HepG2 (cell line): ENCODE data around the gene ALDH1A2. TPM values are rescaled to one million over a fixed set of nuclear protein-coding genes. Genes with fewer than 3 reads are reported as not detected.

Experiments used
- ATAC-seq: fragments of 200-7000 bp; cut with Tn5 transposase; 3 replicates; pipeline ENCODE4 v1.9.1; 2020; ENCODE audit warnings: mild to moderate bottlenecking, moderate library complexity
- BruUV-seq: library from RNA; stranded (reverse); fragments of 400-500 nt; replicated peaks from 2 replicates; lab custom pipeline; 2021; lab: Mats Ljungman, UMichigan
- CTCF ChIA-PET: fragments of 300-600 bp; formaldehyde crosslinking; extraction: SDS; loops from one replicate; lab custom pipeline; 2021; ENCODE audit warnings: low total read pairs, inconsistent platforms, low intra/inter-chr PET ratio; lab: Yijun Ruan, JAX
- POLR2A ChIA-PET: fragments of 350-600 bp; sonication (Branson Sonifier 250); formaldehyde crosslinking; loops from one replicate; lab custom pipeline; 2020; ENCODE audit warnings: antibody characterized with exemption, inconsistent platforms; lab: Yijun Ruan, JAX
- DNase-seq: peaks from one replicate; pipeline ENCODE4 v3.0.0-alpha.2; 2015; ENCODE audit warnings: low spot score
- FAIRE-seq: peaks from 3 replicates; lab custom pipeline; 2011; peaks lifted over from hg19 to GRCh38; lab: Jason Lieb, UNC
- H2AFZ ChIP-seq: one replicate; pipeline ENCODE4 v1.6.1; 2011; ENCODE audit warnings: low read length, inconsistent platforms
- H3K27ac ChIP-seq: fragments of 300-600 bp; 3 replicates; pipeline ENCODE4 v1.8.0; 2011; ENCODE audit warnings: mixed run types, mild to moderate bottlenecking, mixed read lengths, low read length, inconsistent platforms; ENCODE audit not compliant: insufficient read depth; ENCODE audit errors: extremely low read length
- H3K27me3 ChIP-seq, 2 experiments: fragments of 200-600 bp in 1 of 2; 2 replicates in 1 of 2; 3 replicates in 1 of 2; pipeline versions ENCODE4 v1.6.0 to v1.8.0; 2011; ENCODE audit warnings: low read length in 2 of 2, mild to moderate bottlenecking in 2 of 2, moderate library complexity in 2 of 2, inconsistent platforms in 1 of 2; ENCODE audit not compliant: insufficient read depth in 2 of 2, control insufficient read depth in 1 of 2
- H3K36me3 ChIP-seq, 2 experiments: fragments of 200-600 bp in 1 of 2; replicated peaks in 1 of 2; 2 replicates in 1 of 2; 3 replicates in 1 of 2; pipeline versions ENCODE4 v1.5.1 to v1.8.0; 2011; ENCODE audit warnings: low read length in 2 of 2, inconsistent platforms in 1 of 2; ENCODE audit not compliant: insufficient read depth in 2 of 2, control insufficient read depth in 1 of 2
- H3K4me1 ChIP-seq: 2 replicates; pipeline ENCODE4 v1.5.1; 2012; ENCODE audit warnings: low read length, inconsistent platforms; ENCODE audit not compliant: insufficient read depth
- H3K4me2 ChIP-seq: 2 replicates; pipeline ENCODE4 v1.6.0; 2011; ENCODE audit warnings: low read depth, low read length, inconsistent platforms
- H3K4me3 ChIP-seq, 3 experiments: fragments of 200-600 bp in 1 of 3; sonication (generic), shearing (Covaris generic) in 1 of 3; replicated peaks in 1 of 3; 2 replicates each; pipeline ENCODE4 v1.5.1; 2011 to 2016; ENCODE audit warnings: low read length in 3 of 3, inconsistent platforms in 2 of 3, low read depth in 2 of 3, mild to moderate bottlenecking in 2 of 3, control low read depth in 1 of 3, mixed read lengths in 1 of 3; ENCODE audit not compliant: insufficient read depth in 1 of 3
- H3K79me2 ChIP-seq: one replicate; pipeline ENCODE4 v1.6.1; 2011; ENCODE audit warnings: low read length, inconsistent platforms; ENCODE audit not compliant: insufficient read depth
- H3K9ac ChIP-seq: 2 replicates; pipeline ENCODE4 v1.6.0; 2011; ENCODE audit warnings: mild to moderate bottlenecking, low read depth, low read length, inconsistent platforms; ENCODE audit not compliant: insufficient read depth
- H3K9me3 ChIP-seq: 2 replicates; pipeline ENCODE4 v1.5.1; 2012; ENCODE audit warnings: mild to moderate bottlenecking, low read length
- H4K20me1 ChIP-seq: 2 replicates; pipeline ENCODE4 v1.6.0; 2011; ENCODE audit warnings: inconsistent platforms, mild to moderate bottlenecking, low read length, moderate library complexity; ENCODE audit not compliant: insufficient read depth
- ADNP ChIP-seq: sonication (generic); formaldehyde crosslinking; IDR thresholded peaks from 2 replicates; pipeline ENCODE4 v1.4.0; 2020; ENCODE audit warnings: missing genetic modification reagents
- AHR ChIP-seq: IDR thresholded peaks from 2 replicates; pipeline ENCODE4 v1.6.1; 2018; ENCODE audit warnings: missing genetic modification reagents, missing compliant biosample characterization
- ATF7-NPFF ChIP-seq: sonication (generic); formaldehyde crosslinking; IDR thresholded peaks from 2 replicates; pipeline ENCODE4 v1.8.1; 2023; ENCODE audit warnings: mild to moderate bottlenecking, low read depth, missing genetic modification reagents, moderate library complexity
- BCL6 ChIP-seq: IDR thresholded peaks from 2 replicates; pipeline ENCODE4 v1.6.1; 2016; ENCODE audit warnings: missing genetic modification reagents, missing compliant biosample characterization
- ELF1 ChIP-seq: sonication (generic); formaldehyde crosslinking; IDR thresholded peaks from 2 replicates; pipeline ENCODE4 v1.4.0; 2020; ENCODE audit warnings: missing genetic modification reagents
- GABPA ChIP-seq, 2 experiments: IDR thresholded peaks; 2 replicates each; pipeline ENCODE4 v1.6.1; 2011 to 2016; ENCODE audit warnings: low read depth in 2 of 2, low read length in 1 of 2, missing biosample characterization in 1 of 2, missing genetic modification characterization in 1 of 2
- HDAC6 ChIP-seq: fragments of 200-600 bp; sonication (generic); IDR thresholded peaks from 2 replicates; pipeline ENCODE4 v1.7.0; 2017; ENCODE audit warnings: mild to moderate bottlenecking, antibody characterized with exemption, low read length, low read depth
- LRRFIP1 ChIP-seq: sonication (generic); formaldehyde crosslinking; conservative IDR thresholded peaks from 2 replicates; pipeline ENCODE4 v1.4.0; 2020; ENCODE audit warnings: missing genetic modification reagents
- MTF2 ChIP-seq: sonication (generic); formaldehyde crosslinking; IDR thresholded peaks from 2 replicates; pipeline ENCODE4 v1.5.0; 2020; ENCODE audit warnings: missing genetic modification reagents, borderline replicate concordance
- PPARG ChIP-seq: conservative IDR thresholded peaks from 2 replicates; pipeline ENCODE4 v1.6.1; 2016; ENCODE audit warnings: missing biosample characterization, missing genetic modification reagents
- PTBP1 ChIP-seq: fragments of 200-400 bp; formaldehyde crosslinking; IDR thresholded peaks from 2 replicates; pipeline ENCODE4 v1.6.1; 2018; ENCODE audit warnings: low read length, low read depth; ENCODE audit not compliant: poor library complexity, severe bottlenecking
- TBX3 ChIP-seq: fragments of 450-650 bp; IDR thresholded peaks from 2 replicates; pipeline ENCODE4 v1.6.1; 2017; ENCODE audit warnings: antibody characterized with exemption, mild to moderate bottlenecking, inconsistent platforms, borderline replicate concordance
- ZBTB44 ChIP-seq: sonication (generic); formaldehyde crosslinking; IDR thresholded peaks from 2 replicates; pipeline ENCODE4 v1.4.0; 2020; ENCODE audit warnings: missing genetic modification reagents
- ZMYM3 ChIP-seq: sonication (generic); formaldehyde crosslinking; IDR thresholded peaks from 2 replicates; pipeline ENCODE4 v1.5.1; 2020; ENCODE audit warnings: mild to moderate bottlenecking, missing genetic modification reagents
- ZNF138 ChIP-seq: sonication (generic); formaldehyde crosslinking; IDR thresholded peaks from 2 replicates; pipeline ENCODE4 v1.5.0; 2020; ENCODE audit warnings: mild to moderate bottlenecking, low read depth, missing genetic modification reagents
- ZNF563 ChIP-seq: sonication (generic); formaldehyde crosslinking; IDR thresholded peaks from 2 replicates; pipeline ENCODE4 v1.8.0; 2022; ENCODE audit warnings: mild to moderate bottlenecking, moderate library complexity, missing genetic modification reagents
- ZNF660 ChIP-seq: sonication (generic); formaldehyde crosslinking; IDR thresholded peaks from 2 replicates; pipeline ENCODE4 v1.5.1; 2020; ENCODE audit warnings: mild to moderate bottlenecking, low read depth, missing genetic modification reagents, borderline replicate concordance
- ZNF770 ChIP-seq: sonication (generic); formaldehyde crosslinking; IDR thresholded peaks from 2 replicates; pipeline ENCODE4 v1.5.0; 2020; ENCODE audit warnings: mild to moderate bottlenecking, missing genetic modification reagents
- ZNF891 ChIP-seq: sonication (generic); formaldehyde crosslinking; IDR thresholded peaks from 2 replicates; pipeline ENCODE4 v1.5.0; 2020; ENCODE audit warnings: mild to moderate bottlenecking, missing genetic modification reagents
- WGBS: methylation state at CpG from one replicate; pipeline ENCODE4 v1.1.6; 2017; ENCODE audit warnings: low lambda C conversion rate; 5-methylcytosine and 5-hydroxymethylcytosine counted together
- in situ Hi-C: cut with HindIII; loops from 2 replicates; pipeline ENCODE4 v1.10.0; 2017; ENCODE audit warnings: low pct_unique_long_range_greater_than_20kb; ENCODE audit not compliant: extremely low pct_ligation_motif_present
- intact Hi-C: fragments of 100-400 bp; cut with micrococcal nuclease; formaldehyde crosslinking; loops from one replicate; pipeline ENCODE4 v1.10.0; 2022; ENCODE audit not compliant: unreplicated experiment
- polyA plus RNA-seq, 8 experiments: library from polyadenylated mRNA; depleted of rRNA in 3 of 8; stranded (reverse) in 7 of 8; unstranded in 1 of 8; fragments of >200 nt; fragmentation: Illumina TruSeq in 4 of 8; extraction: Trizol in 4 of 8; gene quantifications; 2 replicates each; pipeline versions ENCODE4 v1.2.1 to v1.2.3, GENCODE V29; 2011 to 2016; ENCODE audit warnings: low read depth in 4 of 8, missing spikeins in 1 of 8, mixed read lengths in 1 of 8; ENCODE audit not compliant: insufficient read depth in 1 of 8
- total RNA-seq, 5 experiments: library from RNA; depleted of rRNA; stranded (reverse); fragments of >200 nt; fragmentation: Illumina TruSeq; extraction: Trizol; gene quantifications; 2 replicates each; pipeline ENCODE4 v1.2.3, GENCODE V29; 2016; ENCODE audit warnings: low read depth in 1 of 5

Gene ALDH1A2
- total and polyA plus RNA-seq, 2 of the 13 experiments (the other 11 are each of a cell fraction or from before 2014, with no cell fraction given): 0.64 to 0.90 TPM

DNA sequence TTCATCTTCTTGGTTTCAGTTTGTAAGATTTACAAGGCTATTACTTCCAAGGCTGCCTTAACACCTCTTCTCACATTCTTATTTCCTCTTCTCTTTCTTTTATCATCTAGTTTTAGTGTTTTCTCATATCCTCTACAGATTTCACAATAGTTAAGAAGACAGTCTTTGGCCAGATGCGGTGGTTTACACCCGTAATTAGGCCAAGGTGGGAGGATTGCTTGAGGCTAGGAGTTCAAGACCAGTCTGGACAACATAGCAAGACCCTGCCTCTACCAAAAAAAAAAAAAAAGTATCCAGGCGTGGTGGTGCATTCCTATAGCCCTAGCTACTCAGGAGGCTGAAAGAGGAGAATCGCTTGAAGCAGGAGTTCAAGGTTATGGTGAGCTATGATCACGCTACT is 3.5 kb upstream of the ALDH1A2 start:
- POLR2A ChIA-PET: no interaction called here
- H2AFZ ChIP-seq: no peak overlapping the region
- CTCF ChIA-PET: no interaction called here
- H3K9me3 ChIP-seq: no peaks in the 10 kb centered on the region
- H3K9ac ChIP-seq: no peak overlapping the region
- H3K4me2 ChIP-seq: no peak overlapping the region
- no peak overlapping the region for H3K4me3 ChIP-seq
- TF ChIP-seq ZNF660 (CRISPR knock-in tag) (no peak), AHR (CRISPR knock-in tag) (no peak), ATF7-NPFF (CRISPR knock-in tag) (no peak), ZNF563 (CRISPR knock-in tag) (no peak), PPARG (CRISPR knock-in tag) (no peak), MTF2 (no peak), ADNP (no peak), ZNF138 (CRISPR knock-in tag) (no peak), ZNF891 (CRISPR knock-in tag) (no peak), TBX3 (no peak), BCL6 (CRISPR knock-in tag) (no peak), ZMYM3 (no peak), ZBTB44 (CRISPR knock-in tag) (no peak), PTBP1 (no peak), ELF1 (CRISPR knock-in tag) (no peak), GABPA (IDR thresholded peaks at IDR 0.05; ENCODE audit: low read depth, low read length) (no peak), GABPA (CRISPR knock-in tag; IDR thresholded peaks at IDR 0.05; ENCODE audit: low read depth) (no peak), HDAC6 (no peak), LRRFIP1 (CRISPR knock-in tag) (no peak), ZNF770 (CRISPR knock-in tag) (no peak)
- TF ChIP-seq, all 625 proteins: peak for 0
- Histone ChIP-seq H3K36me3 (no peaks in the 10 kb centered on the region), H3K4me1 (peaks cover 5% of the 10 kb centered on the region; the same call in 1 of the 2 replicates), H3K27ac (no peak overlapping the region), H3K27me3 (peaks cover 0 to 16% of the 10 kb centered on the region in 2 experiments; a peak in 2 of 5 replicates), H3K79me2 (no peaks in the 10 kb centered on the region), H4K20me1 (no peaks in the 10 kb centered on the region)
- BruUV-seq: no TSS peak
- 23% methylated on average over 5 of the region's 5 CpGs for WGBS
- intact Hi-C loops: no loop called here
- in situ Hi-C loops: loop anchor here (5.0 to 10.0 kb wide), 3 partner anchors 116 to 324 kb away; no protein-coding TSS in a partner anchor
- DNase-seq (no peak), FAIRE-seq (no peak), ATAC-seq (no peak)
